HL-60 (cell line): Measurements from ENCODE around the gene AGRN.

Experiments used
- DNase-seq, 2 experiments: peaks; one replicate each; pipeline ENCODE4 v3.0.0-alpha.2; 2010 to 2020; ENCODE audit warnings: low read depth in 1 of 2, low spot score in 1 of 2
- H3K27ac ChIP-seq: fragments of 250-450 bp; sonication (Bioruptor Pico); replicated peaks from 2 replicates; pipeline ENCODE4 v1.5.1; 2020; ENCODE audit warnings: mild to moderate bottlenecking, moderate library complexity
- H3K27me3 ChIP-seq: fragments of 250-450 bp; sonication (Bioruptor Pico); 2 replicates; pipeline ENCODE4 v1.5.1; 2021; ENCODE audit warnings: mild to moderate bottlenecking, moderate library complexity; ENCODE audit not compliant: insufficient read depth, poor library complexity, severe bottlenecking
- H3K4me3 ChIP-seq: replicated peaks from 2 replicates; pipeline ENCODE4 v1.5.1; 2011; ENCODE audit warnings: mild to moderate bottlenecking, control low read depth, low read length; ENCODE audit not compliant: insufficient read depth
- GABPA ChIP-seq: IDR thresholded peaks from 2 replicates; pipeline ENCODE4 v1.6.1; 2012; ENCODE audit warnings: low read depth
- POLR2AphosphoS5 ChIP-seq: IDR thresholded peaks from 2 replicates; pipeline ENCODE4 v1.6.1; 2012; ENCODE audit warnings: low read depth
- SPI1 ChIP-seq: IDR thresholded peaks from 2 replicates; pipeline ENCODE4 v1.6.1; 2012; ENCODE audit warnings: low read depth, mild to moderate bottlenecking, borderline replicate concordance
- TF ChIP-seq, protein P1 (sequence below): IDR thresholded peaks from 2 replicates; pipeline ENCODE4 v1.6.1; 2012; ENCODE audit warnings: low read depth; ENCODE audit not compliant: insufficient replicate concordance
- TF ChIP-seq, protein P2 (sequence below): IDR thresholded peaks from one replicate; pipeline ENCODE4 v1.5.1; 2011; ENCODE audit warnings: low read length, control low read depth, inconsistent platforms; ENCODE audit not compliant: insufficient read depth

The AGRN gene

DNA sequence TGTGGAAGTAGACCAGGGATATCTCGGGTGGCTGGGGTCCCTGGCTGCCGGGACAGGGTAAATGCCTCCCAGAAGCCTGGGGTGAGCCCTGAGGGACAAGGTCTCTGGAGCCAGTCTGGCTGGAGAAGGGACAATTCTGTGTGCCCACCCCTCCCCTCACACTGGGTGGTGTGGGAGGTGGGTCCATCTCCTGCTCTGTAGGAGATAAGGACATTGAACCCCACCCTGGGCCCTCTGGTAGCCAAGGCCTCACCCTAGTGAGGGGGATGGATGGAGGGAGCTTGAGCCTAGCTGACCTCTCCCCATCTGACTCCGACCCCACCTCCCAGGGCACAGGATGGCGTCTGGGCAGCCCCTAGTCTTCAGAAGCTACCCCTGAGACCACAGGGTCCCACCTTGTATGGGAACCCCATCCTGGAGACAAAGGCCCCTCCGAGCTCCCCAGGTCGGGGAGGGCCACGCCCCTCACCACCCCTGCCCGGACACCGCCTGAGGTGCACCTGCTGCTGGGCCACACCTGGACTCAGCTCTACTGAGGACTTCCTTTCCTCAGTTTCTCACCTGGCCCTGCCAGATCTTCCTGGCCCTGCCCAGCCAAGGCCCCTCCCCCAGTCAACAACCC, 4.3 kb downstream of the AGRN start:
- no peak for DNase-seq
- Histone ChIP-seq H3K27me3 (peaks cover 25% of the 10 kb centered on the region), H3K4me3 (no peak overlapping the region), H3K27ac (no peak overlapping the region)
- TF ChIP-seq POLR2AphosphoS5 = no peak
- TF ChIP-seq SPI1 = no peak
- TF ChIP-seq, protein P1, sequence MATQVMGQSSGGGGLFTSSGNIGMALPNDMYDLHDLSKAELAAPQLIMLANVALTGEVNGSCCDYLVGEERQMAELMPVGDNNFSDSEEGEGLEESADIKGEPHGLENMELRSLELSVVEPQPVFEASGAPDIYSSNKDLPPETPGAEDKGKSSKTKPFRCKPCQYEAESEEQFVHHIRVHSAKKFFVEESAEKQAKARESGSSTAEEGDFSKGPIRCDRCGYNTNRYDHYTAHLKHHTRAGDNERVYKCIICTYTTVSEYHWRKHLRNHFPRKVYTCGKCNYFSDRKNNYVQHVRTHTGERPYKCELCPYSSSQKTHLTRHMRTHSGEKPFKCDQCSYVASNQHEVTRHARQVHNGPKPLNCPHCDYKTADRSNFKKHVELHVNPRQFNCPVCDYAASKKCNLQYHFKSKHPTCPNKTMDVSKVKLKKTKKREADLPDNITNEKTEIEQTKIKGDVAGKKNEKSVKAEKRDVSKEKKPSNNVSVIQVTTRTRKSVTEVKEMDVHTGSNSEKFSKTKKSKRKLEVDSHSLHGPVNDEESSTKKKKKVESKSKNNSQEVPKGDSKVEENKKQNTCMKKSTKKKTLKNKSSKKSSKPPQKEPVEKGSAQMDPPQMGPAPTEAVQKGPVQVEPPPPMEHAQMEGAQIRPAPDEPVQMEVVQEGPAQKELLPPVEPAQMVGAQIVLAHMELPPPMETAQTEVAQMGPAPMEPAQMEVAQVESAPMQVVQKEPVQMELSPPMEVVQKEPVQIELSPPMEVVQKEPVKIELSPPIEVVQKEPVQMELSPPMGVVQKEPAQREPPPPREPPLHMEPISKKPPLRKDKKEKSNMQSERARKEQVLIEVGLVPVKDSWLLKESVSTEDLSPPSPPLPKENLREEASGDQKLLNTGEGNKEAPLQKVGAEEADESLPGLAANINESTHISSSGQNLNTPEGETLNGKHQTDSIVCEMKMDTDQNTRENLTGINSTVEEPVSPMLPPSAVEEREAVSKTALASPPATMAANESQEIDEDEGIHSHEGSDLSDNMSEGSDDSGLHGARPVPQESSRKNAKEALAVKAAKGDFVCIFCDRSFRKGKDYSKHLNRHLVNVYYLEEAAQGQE = no peak
- TF ChIP-seq, protein P2, sequence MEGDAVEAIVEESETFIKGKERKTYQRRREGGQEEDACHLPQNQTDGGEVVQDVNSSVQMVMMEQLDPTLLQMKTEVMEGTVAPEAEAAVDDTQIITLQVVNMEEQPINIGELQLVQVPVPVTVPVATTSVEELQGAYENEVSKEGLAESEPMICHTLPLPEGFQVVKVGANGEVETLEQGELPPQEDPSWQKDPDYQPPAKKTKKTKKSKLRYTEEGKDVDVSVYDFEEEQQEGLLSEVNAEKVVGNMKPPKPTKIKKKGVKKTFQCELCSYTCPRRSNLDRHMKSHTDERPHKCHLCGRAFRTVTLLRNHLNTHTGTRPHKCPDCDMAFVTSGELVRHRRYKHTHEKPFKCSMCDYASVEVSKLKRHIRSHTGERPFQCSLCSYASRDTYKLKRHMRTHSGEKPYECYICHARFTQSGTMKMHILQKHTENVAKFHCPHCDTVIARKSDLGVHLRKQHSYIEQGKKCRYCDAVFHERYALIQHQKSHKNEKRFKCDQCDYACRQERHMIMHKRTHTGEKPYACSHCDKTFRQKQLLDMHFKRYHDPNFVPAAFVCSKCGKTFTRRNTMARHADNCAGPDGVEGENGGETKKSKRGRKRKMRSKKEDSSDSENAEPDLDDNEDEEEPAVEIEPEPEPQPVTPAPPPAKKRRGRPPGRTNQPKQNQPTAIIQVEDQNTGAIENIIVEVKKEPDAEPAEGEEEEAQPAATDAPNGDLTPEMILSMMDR = no peak
- TF ChIP-seq GABPA = no peak

DNA sequence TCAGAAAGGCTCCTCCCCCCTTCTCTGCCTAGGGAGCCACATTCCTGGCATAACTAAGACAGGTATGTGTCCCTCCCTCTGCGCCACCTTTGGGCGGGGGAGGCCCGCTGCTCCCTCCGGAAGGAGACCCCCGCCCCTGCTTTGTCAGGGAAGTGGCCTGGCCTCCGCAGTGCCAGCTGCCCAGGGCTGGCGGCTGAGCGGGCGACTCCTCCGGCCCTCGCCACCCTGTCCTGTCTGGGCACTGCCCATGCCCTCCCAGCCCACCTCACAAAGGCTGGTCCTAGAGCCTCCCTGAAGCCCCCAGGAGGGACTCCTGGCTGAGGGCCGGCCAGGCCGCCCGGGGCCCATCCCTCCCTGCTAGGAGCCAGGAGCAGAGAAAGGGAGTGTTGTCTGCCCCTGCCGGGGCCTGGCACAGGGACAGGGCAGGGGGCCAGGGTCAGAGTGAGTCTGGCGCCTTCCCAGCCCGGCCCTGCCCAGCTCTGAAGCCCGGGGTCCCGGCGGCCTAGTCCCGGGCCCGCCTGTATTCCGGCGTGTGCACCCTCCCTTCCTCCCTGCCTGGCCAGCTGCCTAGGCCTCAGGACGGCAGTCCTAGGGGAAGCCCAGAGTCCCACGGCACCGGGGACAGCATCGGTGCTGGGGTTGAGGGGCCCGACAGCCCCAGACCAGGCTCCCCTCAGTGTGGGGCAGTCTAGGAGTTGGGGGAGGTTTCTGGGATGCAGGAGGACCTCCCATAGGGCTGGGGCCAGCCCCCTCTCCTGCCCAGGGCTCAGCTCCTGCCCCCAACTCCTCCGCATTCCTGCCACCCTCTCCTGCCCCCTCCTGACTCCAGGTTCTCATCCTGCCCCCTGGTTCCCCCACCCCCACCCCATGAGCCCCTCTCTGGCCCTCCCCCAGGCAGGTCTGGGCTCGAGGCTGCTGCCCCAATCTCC, 5.1 kb downstream of the AGRN start:
- peaks cover 25% of the 10 kb centered on the region for H3K27me3 ChIP-seq
- no peak overlapping the region for H3K27ac ChIP-seq
- TF ChIP-seq, protein P1 = no peak
- TF ChIP-seq POLR2AphosphoS5 = no peak
- no peak for TF ChIP-seq GABPA
- TF ChIP-seq SPI1 = no peak
- TF ChIP-seq, protein P2 = no peak
- DNase-seq = no peak
- H3K4me3 ChIP-seq = no peak overlapping the region

DNA sequence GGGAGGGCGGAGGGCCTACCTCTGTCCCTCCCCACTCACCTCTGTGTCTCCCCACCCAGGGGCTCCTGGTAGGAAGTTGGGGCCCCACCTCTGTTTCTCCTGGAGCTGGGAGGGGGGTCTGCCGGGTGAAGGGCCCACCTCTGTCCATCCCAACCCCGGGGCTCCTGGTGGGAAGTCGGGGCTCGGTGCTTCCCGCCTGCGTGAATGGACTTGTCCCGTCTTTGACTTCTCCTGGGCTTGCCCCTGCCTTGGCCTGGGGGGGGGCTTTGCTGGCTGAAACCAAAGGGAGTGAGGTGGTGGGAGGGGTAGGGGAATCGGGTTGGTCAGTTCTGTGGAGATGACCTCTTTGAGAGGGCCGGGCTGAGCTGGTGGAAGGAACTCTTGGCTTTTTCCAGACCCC, 5.8 kb downstream of the AGRN start:
- Histone ChIP-seq H3K27me3 (peaks cover 25% of the 10 kb centered on the region), H3K27ac (no peak overlapping the region), H3K4me3 (no peak overlapping the region)
- DNase-seq = no peak
- TF ChIP-seq, protein P2 = no peak
- TF ChIP-seq SPI1 = no peak
- TF ChIP-seq POLR2AphosphoS5 = no peak
- TF ChIP-seq GABPA = no peak
- TF ChIP-seq, protein P1 = no peak
